Ovary (tissue), 9 donors: ENCODE measurements around the gene CLEC16A. TPM values are rescaled to one million over a fixed set of nuclear protein-coding genes. Genes with fewer than 3 reads are reported as not detected.

Experiments used
- DNase-seq, 5 donors: peaks; one replicate each; pipeline ENCODE4 v3.0.0-alpha.2; 2019 to 2020
- H3K27ac ChIP-seq, 2 donors: fragments of 200-600 bp; one replicate each; pipeline versions ENCODE4 v1.5.1 to v1.8.0; 2019 to 2022
- H3K27me3 ChIP-seq: fragments of 200-600 bp; one replicate; pipeline ENCODE4 v1.8.0; 2022
- H3K36me3 ChIP-seq: fragments of 200-600 bp; sonication (generic); one replicate; pipeline ENCODE4 v1.5.1; 2019
- H3K4me1 ChIP-seq: one replicate; pipeline ENCODE4 v1.8.1; 2013; ENCODE audit warnings: mild to moderate bottlenecking, moderate library complexity; ENCODE audit not compliant: insufficient read depth
- H3K4me3 ChIP-seq: fragments of 200-600 bp; sonication (generic); one replicate; pipeline ENCODE4 v1.5.1; 2017
- H3K9me3 ChIP-seq, 2 donors: fragments of 200-600 bp in 1 of 2; sonication (generic) in 1 of 2; one replicate each; pipeline versions ENCODE4 v1.5.1 to v1.8.1; 2013 to 2019; ENCODE audit warnings: mild to moderate bottlenecking in 1 of 2, moderate library complexity in 1 of 2
- EP300 ChIP-seq: sonication (generic); formaldehyde crosslinking; IDR thresholded peaks from one replicate; pipeline ENCODE4 v1.6.1; 2017; ENCODE audit warnings: antibody characterized with exemption
- POLR2A ChIP-seq: fragments of 450-650 bp; IDR thresholded peaks from one replicate; pipeline ENCODE4 v1.6.1; 2017; ENCODE audit warnings: antibody characterized with exemption, mild to moderate bottlenecking, moderate library complexity
- WGBS, 3 donors: extraction: QIAGEN DNeasy Blood & Tissue Kit in 1 of 3; methylation state at CpG; one replicate each; pipeline versions ENCODE4 v1.1.5 to v1.1.7; 2013 to 2017; 5-methylcytosine and 5-hydroxymethylcytosine counted together
- intact Hi-C, 4 donors: fragments of 100-400 bp; cut with DNase I; formaldehyde crosslinking; loops; one replicate each; pipeline versions ENCODE4 v1.11.0 to v1.15.1; 2022 to 2023
- polyA plus RNA-seq, 2 donors: library from polyadenylated mRNA; stranded (reverse); fragments of 200-250 nt in 1 of 2; fragments of 350-450 nt in 1 of 2; fragmentation: Illumina TruSeq in 1 of 2; extraction: RNeasy Lipid Tissue Mini Kit (QIAGEN cat#74804) in 1 of 2; gene quantifications; one replicate each; pipeline ENCODE4 v1.2.3, GENCODE V29; 2013 to 2014
- total RNA-seq, 7 donors: library from RNA; depleted of rRNA in 2 of 7; stranded (reverse); fragments of >200 nt in 2 of 7; fragmentation: NEBNext Ultra II Directional in 3 of 7; extraction: Animal tissue kit (Norgen Biotek cat#: 25700) in 3 of 7; gene quantifications; one replicate each; pipeline versions ENCODE4 v1.1.0 to v1.2.4, GENCODE V29; 2016 to 2023
- TF ChIP-seq, protein P1 (sequence below), 3 donors: fragments of 450-650 bp in 2 of 3; fragments of 200-600 bp in 1 of 3; IDR thresholded peaks; one replicate each; pipeline versions ENCODE4 v1.5.1 to v1.8.0; 2016 to 2022; ENCODE audit warnings: antibody characterized with exemption in 3 of 3, mild to moderate bottlenecking in 1 of 3
- donor health status: DM: no; HTN: no; CAD: no; lungs with moderate emphysema.
- donor health status: DM: no; HTN: no; CAD: no.
- donor health status: Bipolar disorder and iron deficiency.
- donor health status: DM: yes; HTN: yes; CAD: no.
- donor health status: DM: no; HTN: no; CAD: no.
- donor health status: DM: yes; HTN: yes; CAD: no.

CLEC16A gene
- total and polyA plus RNA-seq, 9 donors = 6.4 to 28.1 (median 16.5) TPM

GRCh38 chr16:11034481-11034931, 90.1 kb downstream of the CLEC16A start:
- intact Hi-C loops = no loop called here
- Histone ChIP-seq H3K4me1 (peaks cover 6% of the 10 kb centered on the region), H3K4me3 (no peak overlapping the region), H3K9me3 (no peaks in the 10 kb centered on the region), H3K27me3 (no peaks in the 10 kb centered on the region), H3K27ac (no peak overlapping the region), H3K36me3 (no peaks in the 10 kb centered on the region)
- 57 to 70% (median 65%) methylated on average over 8 of the region's 8 CpGs for WGBS, 3 donors
- DNase-seq = no peak
- no peak for TF ChIP-seq EP300
- TF ChIP-seq POLR2A = no peak
- TF ChIP-seq, protein P1, sequence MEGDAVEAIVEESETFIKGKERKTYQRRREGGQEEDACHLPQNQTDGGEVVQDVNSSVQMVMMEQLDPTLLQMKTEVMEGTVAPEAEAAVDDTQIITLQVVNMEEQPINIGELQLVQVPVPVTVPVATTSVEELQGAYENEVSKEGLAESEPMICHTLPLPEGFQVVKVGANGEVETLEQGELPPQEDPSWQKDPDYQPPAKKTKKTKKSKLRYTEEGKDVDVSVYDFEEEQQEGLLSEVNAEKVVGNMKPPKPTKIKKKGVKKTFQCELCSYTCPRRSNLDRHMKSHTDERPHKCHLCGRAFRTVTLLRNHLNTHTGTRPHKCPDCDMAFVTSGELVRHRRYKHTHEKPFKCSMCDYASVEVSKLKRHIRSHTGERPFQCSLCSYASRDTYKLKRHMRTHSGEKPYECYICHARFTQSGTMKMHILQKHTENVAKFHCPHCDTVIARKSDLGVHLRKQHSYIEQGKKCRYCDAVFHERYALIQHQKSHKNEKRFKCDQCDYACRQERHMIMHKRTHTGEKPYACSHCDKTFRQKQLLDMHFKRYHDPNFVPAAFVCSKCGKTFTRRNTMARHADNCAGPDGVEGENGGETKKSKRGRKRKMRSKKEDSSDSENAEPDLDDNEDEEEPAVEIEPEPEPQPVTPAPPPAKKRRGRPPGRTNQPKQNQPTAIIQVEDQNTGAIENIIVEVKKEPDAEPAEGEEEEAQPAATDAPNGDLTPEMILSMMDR (IDR thresholded peaks at IDR 0.05) = no peak

GRCh38 chr16:11035096-11035495, 90.7 kb downstream of the CLEC16A start:
- H3K4me1 ChIP-seq = peaks cover 6% of the 10 kb centered on the region
- intact Hi-C loops = no loop called here
- no peak for TF ChIP-seq POLR2A
- WGBS, 3 donors = 95 to 98% (median 97%) methylated on average over 5 of the region's 5 CpGs
- H3K27me3 ChIP-seq = no peaks in the 10 kb centered on the region
- H3K9me3 ChIP-seq = no peaks in the 10 kb centered on the region
- no peaks in the 10 kb centered on the region for H3K36me3 ChIP-seq
- no peak overlapping the region for H3K4me3 ChIP-seq
- H3K27ac ChIP-seq = no peak overlapping the region
- DNase-seq = no peak

DNA sequence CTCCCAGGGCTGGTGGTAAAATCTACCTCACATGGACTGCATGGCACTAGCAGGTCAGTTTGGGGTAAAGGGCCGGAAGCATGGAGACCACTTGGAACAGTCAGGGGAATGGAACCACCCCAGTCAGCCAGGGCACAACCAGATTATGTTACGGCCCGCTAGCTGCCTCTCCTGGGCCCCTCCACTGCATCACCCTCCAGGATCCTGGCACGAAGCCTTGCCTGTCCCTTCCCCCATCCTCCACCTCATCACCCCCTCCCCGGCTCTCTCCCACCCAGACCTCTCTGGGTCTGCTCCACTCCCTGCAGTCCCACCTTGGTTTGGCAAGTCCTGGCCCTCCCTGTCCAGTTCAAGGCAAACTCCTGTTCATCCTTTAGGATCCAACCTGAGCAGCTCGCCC, 91.7 kb downstream of the CLEC16A start:
- H3K27ac ChIP-seq = no peak overlapping the region
- DNase-seq = no peak
- H3K27me3 ChIP-seq = no peaks in the 10 kb centered on the region
- intact Hi-C loops = no loop called here
- H3K36me3 ChIP-seq = no peaks in the 10 kb centered on the region
- no peak overlapping the region for H3K4me3 ChIP-seq
- no peak for TF ChIP-seq POLR2A
- TF ChIP-seq EP300 = no peak
- TF ChIP-seq, protein P1 (IDR thresholded peaks at IDR 0.05) = no peak
- peaks cover 6% of the 10 kb centered on the region for H3K4me1 ChIP-seq
- 97 to 98% (median 97%) methylated on average over 6 of the region's 6 CpGs for WGBS, 3 donors
- H3K9me3 ChIP-seq = no peaks in the 10 kb centered on the region

GRCh38 chr16:11036868-11037410, 92.6 kb downstream of the CLEC16A start:
- H3K9me3 ChIP-seq = no peaks in the 10 kb centered on the region
- H3K4me3 ChIP-seq = no peak overlapping the region
- H3K27me3 ChIP-seq = no peaks in the 10 kb centered on the region
- no peaks in the 10 kb centered on the region for H3K36me3 ChIP-seq
- TF ChIP-seq EP300 = no peak
- TF ChIP-seq POLR2A = no peak
- TF ChIP-seq, protein P1 (IDR thresholded peaks at IDR 0.05) = no peak
- no peak overlapping the region for H3K27ac ChIP-seq
- 95 to 96% (median 95%) methylated on average over 8 of the region's 8 CpGs for WGBS, 3 donors
- intact Hi-C loops = no loop called here
- H3K4me1 ChIP-seq = peaks cover 6% of the 10 kb centered on the region
- DNase-seq = no peak

DNA sequence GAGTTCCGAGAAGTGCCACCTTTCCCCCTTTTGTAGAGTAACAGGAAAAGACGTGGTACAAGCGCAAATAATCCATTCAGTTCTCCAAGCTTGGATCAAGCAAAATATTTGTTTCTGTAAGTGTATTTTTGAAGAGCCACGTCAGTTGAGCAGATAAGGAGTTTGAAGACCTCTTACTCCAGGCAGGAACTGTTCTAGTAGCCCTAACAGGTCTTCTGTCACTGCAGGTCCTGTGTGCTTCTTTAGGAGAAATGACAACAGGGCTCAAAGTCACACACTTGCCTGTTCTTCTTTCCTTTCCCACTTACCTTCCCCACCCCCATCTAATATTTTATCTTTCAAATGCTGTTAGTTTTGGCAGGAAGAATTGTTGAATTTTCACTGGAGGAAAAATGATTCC, 93.9 kb downstream of the CLEC16A start:
- TF ChIP-seq, protein P1 (IDR thresholded peaks at IDR 0.05) = no peak
- TF ChIP-seq EP300 (no peak), POLR2A (no peak)
- DNase-seq = no peak
- H3K27me3 ChIP-seq = no peaks in the 10 kb centered on the region
- H3K4me3 ChIP-seq = no peak overlapping the region
- intact Hi-C loops = no loop called here
- H3K27ac ChIP-seq = no peak overlapping the region
- no peaks in the 10 kb centered on the region for H3K9me3 ChIP-seq
- WGBS, 3 donors = 86 to 94% (median 87%) methylated on average over 4 of the region's 4 CpGs
- no peaks in the 10 kb centered on the region for H3K36me3 ChIP-seq
- peaks cover under 1% of the 10 kb centered on the region for H3K4me1 ChIP-seq
